Midbrain (tissue), 1 donor: ENCODE results near the gene CAST.
"Not testable (repeated sequence)": the region's sequence is repeated elsewhere in the genome, so short reads cannot be mapped to it uniquely, and the experiment has no call there.

Experiments
- DNase-seq: peaks from one replicate; lab custom pipeline; 2025; lab: John Stamatoyannopoulos, UW

CAST gene

GRCh38 chr5:96714450-96714849 is 52.3 kb downstream of the CAST start:
- no peak for DNase-seq

- DNase-seq = no peak
These were observed 52.8 kb downstream of the CAST start for GRCh38 chr5:96714951-96715451.

DNA sequence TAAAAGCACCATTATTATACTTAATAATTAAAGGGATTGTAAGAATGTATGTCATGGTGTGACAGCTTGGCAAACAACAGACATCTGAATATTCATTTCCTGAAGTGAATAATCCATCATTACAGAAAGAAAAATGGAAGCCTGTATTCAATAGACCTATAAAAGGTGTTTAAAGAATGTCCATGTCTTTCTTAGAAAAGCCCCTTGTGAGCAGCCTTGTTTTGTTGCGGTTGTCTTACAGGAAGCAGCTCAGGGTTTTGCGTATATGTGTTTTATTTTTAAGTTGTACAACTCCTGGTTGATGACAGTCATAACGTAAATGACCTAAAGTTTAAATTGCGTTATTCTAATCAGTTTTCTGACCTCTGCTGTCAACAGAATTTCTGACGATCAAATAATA is 53.8 kb downstream of the CAST start:
- no peak for DNase-seq

DNA sequence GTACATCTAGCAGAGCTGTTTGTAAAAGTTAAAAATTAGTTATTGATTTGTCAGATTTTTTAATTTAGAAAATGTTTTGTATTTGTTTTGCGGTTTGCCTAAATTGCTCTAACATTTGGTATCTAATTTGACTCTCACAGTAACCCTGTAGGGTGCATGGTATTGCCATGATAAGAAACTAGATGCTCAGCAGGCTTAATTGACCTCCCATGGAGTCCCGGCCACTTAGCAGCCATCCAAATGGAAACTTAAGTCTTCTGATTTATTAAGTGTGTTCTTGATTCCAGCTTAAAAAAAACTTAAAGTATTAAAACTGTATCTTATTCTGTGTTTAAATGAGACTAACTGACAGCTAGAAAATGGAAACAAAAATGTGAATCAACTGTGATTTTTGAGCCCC is 54.5 kb downstream of the CAST start:
- no peak for DNase-seq

DNA sequence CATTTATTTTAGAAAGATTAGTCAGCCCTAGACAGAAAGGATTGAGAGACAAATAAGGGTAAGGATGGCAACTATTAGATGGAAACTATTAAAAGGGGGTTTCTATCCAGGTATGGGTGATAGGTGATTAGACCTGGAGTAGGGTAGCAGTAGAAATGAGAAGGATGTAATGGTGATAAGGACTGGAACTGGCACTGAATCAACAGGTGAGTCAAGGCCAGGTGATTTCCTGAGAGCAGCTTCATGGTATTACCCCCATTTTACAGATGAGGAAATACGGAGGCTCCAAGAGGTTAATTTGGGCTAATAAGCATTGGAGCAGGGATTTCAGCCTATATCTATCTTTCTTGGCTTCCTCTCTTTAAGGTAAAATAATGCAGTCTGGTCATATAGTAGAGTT is 55.7 kb downstream of the CAST start:
- DNase-seq = no peak

GRCh38 chr5:96718635-96719077 is 56.5 kb downstream of the CAST start:
- DNase-seq = no peak

- DNase-seq = no peak
These were observed 58.2 kb downstream of the CAST start for GRCh38 chr5:96720408-96720807.

- DNase-seq = no peak
These were observed 59.3 kb downstream of the CAST start for GRCh38 chr5:96721351-96721977.

GRCh38 chr5:96725257-96725656 is 63.1 kb downstream of the CAST start:
- DNase-seq = no peak

- no peak for DNase-seq
These were observed 64.6 kb downstream of the CAST start for GRCh38 chr5:96726802-96727201.

DNA sequence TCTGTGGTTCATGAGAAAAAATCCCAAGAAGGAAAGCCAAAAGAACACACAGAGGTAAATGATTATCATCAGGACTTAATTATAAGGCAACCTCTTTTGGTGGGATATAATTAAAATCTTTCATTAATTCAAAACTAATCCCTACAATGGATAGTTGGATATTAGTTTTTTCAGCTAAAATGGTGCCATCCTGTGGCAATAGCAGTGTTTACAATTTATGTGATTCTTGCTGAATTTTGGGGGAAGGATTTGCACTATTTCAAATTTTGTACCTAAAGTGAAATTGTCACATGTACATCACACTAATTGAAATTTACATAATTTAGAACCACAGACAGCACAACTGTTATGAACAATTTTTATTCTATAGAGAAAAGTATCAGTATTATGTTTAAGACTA is 67.0 kb downstream of the CAST start:
- DNase-seq = peak; percentile 32

GRCh38 chr5:96730586-96730985 is 68.4 kb downstream of the CAST start:
- DNase-seq = no peak

DNA sequence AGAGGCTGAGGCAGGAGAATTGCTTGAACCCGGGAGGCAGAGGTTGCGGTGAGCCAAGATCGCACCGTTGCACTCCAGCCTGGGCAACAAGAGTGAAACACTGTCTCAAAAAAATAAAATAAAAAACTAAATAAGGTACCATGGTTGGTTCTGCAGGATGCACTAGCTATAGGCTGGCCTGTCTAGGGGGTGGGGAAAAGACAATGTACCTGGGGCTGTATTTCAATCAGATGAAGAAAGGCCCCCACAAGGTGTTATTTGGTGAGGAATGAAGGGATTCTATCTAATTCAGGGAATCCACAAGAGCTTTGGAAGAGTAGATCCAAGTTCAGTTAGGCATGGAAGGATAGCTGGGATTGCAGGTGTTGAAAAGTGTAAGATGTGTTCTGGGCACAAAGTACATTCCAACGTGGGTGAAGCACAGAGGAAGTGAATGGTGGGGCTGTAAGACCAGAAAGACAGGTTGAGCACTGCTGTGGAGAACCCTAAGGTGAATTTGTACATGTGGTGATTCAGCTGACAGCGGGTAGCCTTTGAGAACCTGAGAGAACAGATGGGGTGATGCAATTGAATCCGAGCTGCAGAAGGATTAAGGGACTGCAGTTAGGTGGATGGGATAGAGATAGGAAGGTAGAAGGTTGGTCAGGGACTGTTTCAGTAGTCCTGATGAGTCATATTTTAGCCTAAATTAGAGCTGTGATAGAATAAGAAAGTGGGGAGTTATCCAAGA is 71.8 kb downstream of the CAST start:
- DNase-seq = no peak

DNA sequence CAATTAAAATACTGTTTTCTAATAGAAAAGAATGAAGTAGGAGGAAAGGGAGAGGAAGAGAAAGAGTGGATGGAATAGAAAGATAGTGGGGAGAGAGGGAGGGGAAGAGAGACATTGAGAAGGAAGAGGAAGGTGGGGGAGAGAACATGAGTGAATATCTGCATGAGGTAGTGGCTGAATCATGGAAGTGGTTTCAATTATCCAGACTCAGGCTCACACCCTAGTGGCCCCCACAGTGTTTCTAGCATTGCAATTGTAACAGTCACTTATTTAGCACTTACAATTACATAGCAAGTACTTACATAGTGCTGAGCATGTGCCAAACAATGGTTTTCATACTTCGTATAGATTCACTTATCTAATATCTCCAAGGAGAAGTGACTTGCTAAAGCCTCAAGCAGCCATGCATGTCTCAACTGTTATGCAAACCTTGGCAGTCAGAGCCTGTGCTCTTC is 72.7 kb downstream of the CAST start:
- DNase-seq = no peak

- DNase-seq = no peak
These were observed 74.8 kb downstream of the CAST start for GRCh38 chr5:96736937-96737336.

DNA sequence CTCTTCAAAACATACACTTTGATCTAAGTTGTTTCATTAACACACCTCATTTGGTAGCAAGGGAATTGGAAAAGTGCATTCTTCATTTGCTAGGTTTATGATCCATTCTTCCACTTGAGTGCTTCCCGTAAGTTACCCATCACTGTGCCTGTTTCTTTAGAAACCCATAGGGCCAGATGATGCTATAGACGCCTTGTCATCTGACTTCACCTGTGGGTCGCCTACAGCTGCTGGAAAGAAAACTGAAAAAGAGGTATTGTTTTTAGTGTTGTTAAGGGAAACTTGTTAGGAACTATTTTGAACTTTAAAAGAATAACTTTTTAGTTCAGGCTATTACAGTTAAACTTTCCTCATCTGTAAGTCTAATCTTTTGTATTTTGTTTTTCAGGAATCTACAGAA is 78.9 kb downstream of the CAST start:
- no peak for DNase-seq

- DNase-seq = no peak
These were observed 79.7 kb downstream of the CAST start for GRCh38 chr5:96741891-96742309.

DNA sequence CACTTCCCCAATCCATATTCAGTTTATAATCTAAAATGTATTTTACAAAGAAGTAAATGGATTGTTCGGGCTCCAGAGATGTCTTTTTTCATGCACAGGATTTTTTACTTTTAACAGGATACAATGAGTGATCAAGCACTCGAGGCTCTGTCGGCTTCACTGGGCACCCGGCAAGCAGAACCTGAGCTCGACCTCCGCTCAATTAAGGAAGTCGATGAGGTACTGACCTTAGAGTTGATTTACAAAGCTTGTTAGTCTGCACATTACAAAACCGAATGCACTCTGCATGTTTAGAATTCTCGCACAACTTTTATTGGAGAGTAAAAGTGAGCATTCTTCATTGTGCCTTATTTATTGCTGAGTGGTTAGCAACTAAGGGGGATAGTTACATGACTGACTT is 80.4 kb downstream of the CAST start:
- no peak for DNase-seq

GRCh38 chr5:96743065-96743768 is 81.0 kb downstream of the CAST start:
- no peak for DNase-seq

GRCh38 chr5:96743805-96744204 is 81.6 kb downstream of the CAST start:
- no peak for DNase-seq

GRCh38 chr5:96744218-96744617 is 82.0 kb downstream of the CAST start:
- not testable (repeated sequence) for DNase-seq

- no peak for DNase-seq
These were observed 82.8 kb downstream of the CAST start for GRCh38 chr5:96745025-96745424.
